OCI-LY3 (cell line): Measurements from ENCODE around the gene KIFBP.

Source experiments
- CTCF ChIP-seq: fragments of 200-600, 300-600 bp; sonication (generic); IDR thresholded peaks from 2 replicates; pipeline ENCODE4 v1.5.1; 2014; ENCODE audit warnings: antibody characterized with exemption, low read length, low read depth
- EZH2phosphoT487 ChIP-seq: fragments of 200-600 bp; shearing (Covaris generic); IDR thresholded peaks from 2 replicates; pipeline ENCODE4 v1.6.1; 2018; ENCODE audit warnings: antibody characterized with exemption, mixed run types, low read depth

DNA sequence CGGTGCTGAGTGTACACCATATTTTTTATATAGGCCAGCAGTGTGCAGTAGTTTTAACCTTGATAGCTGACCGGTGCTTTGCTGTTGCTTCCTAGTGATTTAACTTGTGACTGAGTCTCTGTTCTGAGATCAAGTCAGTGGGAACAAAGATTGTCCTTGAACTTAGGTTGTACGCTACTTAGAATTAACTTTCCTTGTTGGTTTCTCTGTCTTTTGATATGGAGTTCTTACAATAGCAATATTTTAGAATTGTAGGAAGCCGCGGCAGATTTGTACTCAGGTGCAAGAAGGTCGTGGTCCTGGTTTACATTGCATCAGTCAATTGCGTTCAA, 31.4 kb upstream of the KIFBP start:
- no peak for TF ChIP-seq CTCF
- TF ChIP-seq EZH2phosphoT487 = no peak
